Skeletal muscle tissue (tissue), 4 donors: ENCODE data around the gene CRKL. TPM values are rescaled to one million over a fixed set of nuclear protein-coding genes. Genes with fewer than 3 reads are reported as not detected.

Source experiments
- H3K27ac ChIP-seq: one replicate; pipeline ENCODE4 v1.7.0; 2013; ENCODE audit warnings: mild to moderate bottlenecking, low read depth, low read length, inconsistent platforms
- H3K27me3 ChIP-seq, 3 donors: one replicate each; pipeline ENCODE4 v1.7.0; 2013; ENCODE audit warnings: low read length in 3 of 3; ENCODE audit not compliant: control insufficient read depth in 3 of 3, insufficient read depth in 3 of 3
- H3K36me3 ChIP-seq, 3 donors: one replicate each; pipeline ENCODE4 v1.7.0; 2013; ENCODE audit warnings: low read length in 3 of 3; ENCODE audit not compliant: control insufficient read depth in 3 of 3, insufficient read depth in 3 of 3
- H3K4me1 ChIP-seq, 3 donors: one replicate each; pipeline ENCODE4 v1.7.0; 2013; ENCODE audit warnings: low read length in 3 of 3, mild to moderate bottlenecking in 3 of 3; ENCODE audit not compliant: control insufficient read depth in 3 of 3, insufficient read depth in 3 of 3
- H3K4me3 ChIP-seq, 3 donors: one replicate each; pipeline ENCODE4 v1.7.0; 2013; ENCODE audit warnings: low read length in 3 of 3
- H3K9ac ChIP-seq, 3 donors: one replicate each; pipeline ENCODE4 v1.7.0; 2013; ENCODE audit warnings: low read length in 3 of 3, mild to moderate bottlenecking in 3 of 3, moderate library complexity in 2 of 3, low read depth in 1 of 3
- H3K9me3 ChIP-seq, 3 donors: one replicate each; pipeline ENCODE4 v1.7.0; 2013; ENCODE audit warnings: low read length in 3 of 3; ENCODE audit not compliant: control insufficient read depth in 3 of 3
- total RNA-seq: library from RNA; depleted of rRNA; stranded (reverse); fragments of >200 nt; gene quantifications from one replicate; pipeline ENCODE4 v1.2.3, GENCODE V29; 2014
- donor health status: Osteomylitis.

CRKL gene
- total RNA-seq, 1 donor from 2014 or later, result 45.9 TPM

DNA sequence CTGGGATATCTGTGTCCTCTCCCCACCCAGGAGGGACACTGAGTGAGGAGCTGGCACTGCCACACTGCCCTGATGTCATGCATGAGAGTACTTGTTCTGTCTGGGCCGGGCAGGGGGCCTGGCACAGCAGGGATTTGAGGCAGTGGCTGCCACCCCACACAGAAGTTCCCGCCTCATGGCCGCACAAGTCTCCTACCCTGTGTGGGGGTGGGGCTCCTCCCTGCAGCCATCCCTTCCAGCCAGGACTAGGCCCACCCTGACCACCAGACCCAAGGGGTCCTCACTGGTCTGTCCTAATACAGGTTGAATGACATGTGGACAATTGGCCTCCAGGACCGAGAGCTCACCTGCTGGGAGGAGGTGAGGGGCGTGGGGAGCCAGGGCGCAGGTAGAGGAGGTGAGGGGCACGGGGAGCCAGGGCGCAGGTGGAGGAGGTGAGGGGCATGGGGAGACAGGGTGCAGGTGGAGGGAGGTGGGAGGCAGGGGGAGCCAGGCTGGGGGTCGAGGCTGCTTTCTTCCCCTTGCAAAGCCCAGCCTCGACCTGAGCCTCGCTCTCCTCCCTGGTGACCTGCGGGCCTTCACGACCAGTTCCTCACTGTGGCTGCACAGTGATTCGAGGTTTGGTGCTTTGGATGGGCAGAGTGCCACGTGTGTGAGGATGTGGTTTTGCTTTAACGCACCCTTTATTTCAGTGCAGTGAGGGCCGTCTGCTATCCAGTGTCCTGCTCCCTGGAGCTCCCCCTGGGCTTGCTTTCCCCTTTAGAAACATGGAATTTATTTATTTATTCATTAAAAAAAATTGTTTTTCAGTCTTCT is 72.3 kb downstream of the CRKL start:
- Histone ChIP-seq H3K27me3 (no peaks in the 10 kb centered on the region), H3K4me3 (no peak overlapping the region), H3K9me3 (no peaks in the 10 kb centered on the region), H3K9ac (no peak overlapping the region), H3K27ac (no peak overlapping the region), H3K4me1 (no peaks in the 10 kb centered on the region), H3K36me3 (peaks cover 47 to 56% (median 50%) of the 10 kb centered on the region in 3 donors)

DNA sequence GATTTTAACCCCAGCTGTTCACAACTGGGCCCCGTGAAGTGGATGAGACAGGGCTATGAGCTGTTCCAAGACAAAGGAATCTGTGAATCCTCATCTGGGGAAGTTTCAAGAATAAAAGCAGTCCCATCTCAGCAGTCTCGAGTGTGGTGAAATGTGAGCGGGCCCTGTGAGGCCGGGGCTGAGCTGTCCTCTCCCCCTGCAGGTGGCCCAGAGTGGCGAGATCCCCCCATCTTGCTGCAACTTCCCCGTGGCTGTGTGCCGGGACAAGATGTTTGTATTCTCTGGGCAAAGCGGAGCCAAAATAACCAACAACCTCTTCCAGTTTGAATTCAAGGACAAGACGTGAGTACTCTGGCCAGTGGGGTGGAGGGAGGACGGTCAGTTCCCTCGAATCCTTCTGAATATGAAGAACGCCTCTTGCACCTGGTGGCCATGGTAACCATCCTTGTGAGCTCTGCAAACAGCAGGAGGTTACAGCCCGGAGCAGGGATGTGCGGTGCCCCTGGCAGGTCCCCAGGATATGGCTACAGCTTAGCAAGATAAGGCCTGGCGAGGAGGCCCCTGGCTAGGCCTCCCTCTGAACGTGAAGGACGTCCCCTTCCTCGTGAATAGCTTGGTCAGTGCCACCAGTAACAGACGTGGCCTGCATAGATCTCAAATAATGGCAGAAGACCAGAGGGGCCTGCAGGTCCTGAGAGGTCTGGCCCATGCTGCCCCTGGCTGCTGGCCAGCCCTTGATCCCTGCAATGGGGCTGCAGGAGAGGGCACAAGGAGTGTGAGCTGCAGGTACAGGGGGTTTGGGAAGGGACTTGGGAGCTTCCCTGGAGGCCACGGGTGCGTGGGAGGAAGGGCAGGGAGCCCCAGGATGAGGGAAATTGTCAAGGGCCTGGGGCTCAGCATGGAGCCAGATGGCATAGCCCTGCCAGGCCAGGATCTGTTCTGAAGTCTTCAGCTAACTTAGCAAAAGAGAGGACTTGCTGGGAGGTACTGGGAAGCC is 73.3 kb downstream of the CRKL start:
- Histone ChIP-seq H3K27me3 (no peaks in the 10 kb centered on the region), H3K4me3 (no peak overlapping the region), H3K4me1 (no peaks in the 10 kb centered on the region), H3K9me3 (no peaks in the 10 kb centered on the region), H3K27ac (no peak overlapping the region), H3K36me3 (peaks cover 46 to 58% (median 48%) of the 10 kb centered on the region in 3 donors), H3K9ac (no peak overlapping the region)

DNA sequence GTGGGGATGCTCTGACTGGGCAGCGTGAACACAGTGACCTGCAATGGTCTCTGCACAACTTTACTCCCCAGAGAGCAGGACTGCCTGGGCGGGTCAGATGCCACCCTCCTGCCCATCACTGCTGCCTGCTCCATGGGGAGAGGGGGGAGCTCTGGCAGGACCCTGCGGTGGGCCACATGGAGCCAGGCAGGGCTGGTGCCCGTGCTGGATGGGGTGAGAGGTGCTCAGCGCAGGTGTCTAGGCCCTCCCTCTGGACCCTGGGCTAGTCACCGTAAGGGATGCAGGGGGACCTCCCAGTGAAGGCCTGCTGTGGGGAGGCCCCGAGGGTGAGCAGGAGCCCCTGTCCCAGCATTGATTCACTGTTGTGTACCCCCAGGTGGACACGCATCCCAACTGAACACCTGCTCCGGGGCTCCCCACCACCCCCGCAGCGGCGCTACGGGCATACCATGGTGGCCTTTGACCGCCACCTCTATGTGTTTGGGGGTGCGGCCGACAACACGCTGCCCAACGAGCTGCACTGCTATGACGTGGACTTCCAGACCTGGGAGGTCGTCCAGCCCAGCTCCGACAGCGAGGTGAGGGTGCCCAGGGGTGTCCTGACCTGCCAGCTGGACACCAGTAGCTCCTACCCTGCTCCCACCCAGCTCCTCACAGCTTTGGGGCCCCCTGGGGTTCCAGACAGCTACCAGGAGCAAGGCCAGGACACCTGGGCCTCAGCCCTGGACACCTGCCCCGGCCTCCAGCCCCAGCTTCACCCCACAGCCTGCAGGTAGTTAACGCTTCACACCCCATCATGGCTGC is 74.2 kb downstream of the CRKL start:
- no peaks in the 10 kb centered on the region for H3K4me1 ChIP-seq
- H3K27me3 ChIP-seq, result no peaks in the 10 kb centered on the region
- H3K9me3 ChIP-seq, result no peaks in the 10 kb centered on the region
- H3K4me3 ChIP-seq, result no peak overlapping the region
- peaks cover 46 to 60% (median 51%) of the 10 kb centered on the region in 3 donors for H3K36me3 ChIP-seq
- H3K27ac ChIP-seq, result no peak overlapping the region
- H3K9ac ChIP-seq, result no peak overlapping the region

DNA sequence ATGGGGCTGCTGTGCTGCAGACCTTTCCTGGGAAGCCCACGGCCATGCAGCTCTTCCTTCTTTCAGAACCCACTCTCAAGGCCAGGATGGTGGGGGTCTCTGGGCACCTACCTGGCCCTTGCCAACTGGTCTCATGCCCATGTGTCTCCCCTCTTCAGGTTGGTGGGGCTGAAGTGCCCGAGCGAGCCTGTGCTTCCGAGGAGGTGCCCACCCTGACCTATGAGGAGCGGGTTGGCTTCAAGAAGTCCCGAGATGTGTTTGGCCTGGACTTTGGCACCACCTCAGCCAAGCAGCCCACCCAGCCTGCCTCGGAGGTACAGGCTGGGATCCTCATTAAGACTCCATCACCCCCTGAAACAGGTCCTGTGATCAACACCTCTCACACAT is 74.8 kb downstream of the CRKL start:
- Histone ChIP-seq H3K9ac (no peak overlapping the region), H3K27ac (no peak overlapping the region), H3K36me3 (peaks cover 50 to 59% (median 50%) of the 10 kb centered on the region in 3 donors), H3K4me3 (no peak overlapping the region), H3K27me3 (no peaks in the 10 kb centered on the region), H3K9me3 (no peaks in the 10 kb centered on the region), H3K4me1 (no peaks in the 10 kb centered on the region)

DNA sequence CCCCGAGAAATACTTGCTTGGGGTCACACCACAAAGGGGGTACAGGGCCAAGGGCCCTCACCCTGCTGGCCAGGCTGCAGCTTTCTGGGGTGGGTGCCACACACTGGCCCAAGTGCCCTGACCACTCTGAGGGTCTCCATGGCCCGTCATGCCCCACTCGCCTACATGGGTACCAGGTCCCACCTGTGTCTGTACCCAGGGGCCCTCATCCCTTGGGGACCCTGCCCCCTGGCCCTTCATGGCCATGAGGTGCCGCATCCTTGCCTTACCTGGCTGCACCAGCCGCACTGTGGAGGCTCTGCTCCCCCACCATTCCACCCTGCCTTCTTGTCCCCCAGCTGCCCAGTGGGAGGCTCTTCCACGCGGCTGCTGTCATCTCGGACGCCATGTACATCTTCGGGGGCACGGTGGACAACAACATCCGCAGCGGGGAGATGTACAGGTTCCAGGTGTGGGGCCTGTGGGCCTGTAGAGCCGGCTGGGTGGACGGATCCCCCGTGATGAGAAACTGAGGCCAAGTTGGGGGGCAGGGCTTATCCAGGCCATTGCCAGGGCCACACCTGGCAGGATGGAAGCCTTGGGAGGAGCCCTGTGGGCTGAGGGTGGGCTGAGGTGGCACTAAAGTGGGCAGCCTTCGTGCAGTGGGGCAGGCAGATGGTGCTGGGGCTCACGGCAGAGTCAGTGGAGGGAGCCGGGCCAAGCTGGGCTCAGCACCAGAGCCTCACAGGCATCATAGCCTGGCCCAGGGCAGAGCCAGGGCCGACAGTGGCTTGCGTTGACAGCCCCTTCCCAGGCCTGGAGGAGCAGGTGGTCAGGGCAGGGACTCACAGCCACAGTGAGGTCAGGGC is 75.5 kb downstream of the CRKL start:
- Histone ChIP-seq H3K4me3 (no peak overlapping the region), H3K27ac (no peak overlapping the region), H3K36me3 (peaks cover 51 to 61% (median 52%) of the 10 kb centered on the region in 3 donors), H3K9ac (no peak overlapping the region), H3K4me1 (no peaks in the 10 kb centered on the region), H3K27me3 (no peaks in the 10 kb centered on the region), H3K9me3 (no peaks in the 10 kb centered on the region)

DNA sequence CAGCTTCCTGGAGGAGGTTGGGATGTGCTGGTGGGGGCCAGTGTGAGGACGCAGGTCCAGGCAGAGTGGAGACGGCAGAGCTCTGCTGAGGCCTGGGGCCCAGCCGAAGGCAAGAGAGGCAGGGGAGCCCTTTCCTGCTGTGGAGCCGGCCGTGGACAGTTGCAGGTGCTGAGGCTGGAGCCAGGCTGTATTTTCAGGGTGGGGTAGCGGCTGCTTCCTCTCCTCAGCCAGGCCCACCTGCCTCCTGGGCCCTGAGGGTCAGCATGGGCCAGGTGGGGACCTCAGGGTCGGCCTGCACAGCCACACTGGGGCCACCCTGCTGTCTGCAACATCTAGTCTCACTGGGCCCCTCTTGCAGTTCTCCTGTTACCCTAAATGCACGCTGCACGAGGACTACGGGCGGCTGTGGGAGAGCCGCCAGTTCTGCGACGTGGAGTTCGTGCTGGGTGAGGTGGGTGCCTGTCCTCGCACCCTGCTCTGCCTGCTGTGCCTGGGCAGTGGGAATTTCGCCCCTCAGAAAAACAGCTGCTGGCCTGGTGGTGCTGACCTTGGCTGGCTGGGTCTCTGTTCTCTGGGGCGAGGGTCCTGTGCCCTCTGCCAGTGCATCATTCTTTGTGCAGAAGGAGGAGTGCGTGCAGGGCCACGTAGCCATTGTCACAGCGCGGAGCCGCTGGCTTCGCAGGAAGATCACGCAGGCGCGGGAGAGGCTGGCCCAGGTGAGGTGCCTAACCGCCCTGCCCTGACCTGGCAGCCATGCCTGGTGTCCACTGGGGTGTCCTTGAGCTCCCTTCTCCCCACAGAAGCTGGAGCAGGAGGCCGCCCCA is 76.3 kb downstream of the CRKL start:
- H3K4me1 ChIP-seq, result peaks cover 0 to 2% (median 0%) of the 10 kb centered on the region in 3 donors
- no peaks in the 10 kb centered on the region for H3K9me3 ChIP-seq
- peaks cover 48 to 66% (median 51%) of the 10 kb centered on the region in 3 donors for H3K36me3 ChIP-seq
- no peak overlapping the region for H3K4me3 ChIP-seq
- H3K9ac ChIP-seq, result no peak overlapping the region
- no peak overlapping the region for H3K27ac ChIP-seq
- no peaks in the 10 kb centered on the region for H3K27me3 ChIP-seq

DNA sequence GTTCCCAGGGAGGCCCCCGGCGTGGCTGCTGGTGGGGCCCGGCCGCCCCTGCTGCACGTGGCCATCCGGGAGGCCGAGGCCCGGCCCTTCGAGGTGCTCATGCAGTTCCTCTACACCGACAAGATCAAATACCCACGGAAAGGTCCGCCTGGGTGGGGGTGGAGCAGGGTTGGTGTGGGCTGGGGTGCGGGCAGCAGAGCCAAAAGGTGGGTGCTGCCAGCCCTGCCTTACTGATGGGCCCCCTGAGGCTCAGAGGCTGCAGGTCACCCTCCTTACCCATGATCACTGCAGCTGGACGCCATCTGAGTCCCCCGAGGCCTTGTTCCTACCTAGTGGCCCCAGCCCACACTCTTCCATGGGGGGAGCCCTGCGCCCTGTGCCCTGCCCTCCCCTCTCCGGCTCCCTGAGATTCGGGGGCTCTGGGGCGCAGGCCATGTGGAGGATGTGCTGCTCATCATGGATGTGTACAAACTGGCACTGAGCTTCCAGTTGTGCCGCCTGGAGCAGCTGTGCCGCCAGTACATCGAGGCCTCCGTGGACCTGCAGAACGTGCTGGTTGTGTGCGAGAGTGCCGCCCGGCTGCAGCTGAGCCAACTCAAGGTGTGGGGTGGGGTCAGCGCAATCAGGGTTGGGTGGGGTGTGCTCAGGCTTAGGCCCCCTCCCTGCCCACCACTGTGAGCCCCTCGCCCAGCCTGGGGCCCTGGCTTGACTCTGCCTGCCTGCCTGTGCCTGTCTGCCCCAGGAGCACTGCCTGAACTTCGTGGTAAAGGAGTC is 77.1 kb downstream of the CRKL start:
- peaks cover 0 to 5% (median 2%) of the 10 kb centered on the region in 3 donors for H3K4me1 ChIP-seq

DNA sequence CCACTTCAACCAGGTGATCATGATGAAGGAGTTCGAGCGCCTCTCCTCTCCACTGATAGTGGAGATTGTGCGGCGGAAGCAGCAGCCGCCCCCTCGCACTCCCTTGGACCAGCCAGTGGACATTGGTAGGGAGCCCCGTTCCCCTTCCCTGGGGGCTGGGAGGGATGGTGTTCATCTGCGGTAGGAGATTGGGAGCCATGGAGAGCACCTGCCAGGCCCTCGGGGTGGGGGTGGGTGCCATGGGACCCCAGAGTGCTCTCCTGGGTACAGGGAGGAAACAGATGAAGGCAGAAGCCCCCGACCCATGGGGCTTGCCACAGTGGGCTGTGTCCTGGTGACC is 77.7 kb downstream of the CRKL start:
- Histone ChIP-seq H3K4me1 (peaks cover 0 to 10% (median 5%) of the 10 kb centered on the region in 3 donors), H3K9me3 (no peaks in the 10 kb centered on the region), H3K4me3 (no peak overlapping the region), H3K27ac (no peak overlapping the region), H3K36me3 (peaks cover 54 to 75% (median 62%) of the 10 kb centered on the region in 3 donors), H3K27me3 (no peaks in the 10 kb centered on the region), H3K9ac (no peak overlapping the region)

More for the DNA sequence above, 77.1 kb downstream of the CRKL start:
- no peaks in the 10 kb centered on the region for H3K27me3 ChIP-seq
- H3K36me3 ChIP-seq, result peaks cover 48 to 72% (median 56%) of the 10 kb centered on the region in 3 donors
- no peaks in the 10 kb centered on the region for H3K9me3 ChIP-seq
- no peak overlapping the region for H3K27ac ChIP-seq
- no peak overlapping the region for H3K9ac ChIP-seq
- no peak overlapping the region for H3K4me3 ChIP-seq
